Neutrophil (primary cell): Measurements from ENCODE around the gene JMJD7.

Experiments
- H3K27ac ChIP-seq: fragments of 200-600 bp; sonication (generic); 2 replicates; pipeline ENCODE4 v1.5.1; 2016; ENCODE audit warnings: mild to moderate bottlenecking, moderate library complexity
- H3K27me3 ChIP-seq: fragments of 200-600 bp; sonication (generic); 2 replicates; pipeline ENCODE4 v1.6.0; 2016; ENCODE audit warnings: mild to moderate bottlenecking
- H3K36me3 ChIP-seq: fragments of 200-600 bp; sonication (generic); 2 replicates; pipeline ENCODE4 v1.5.1; 2017
- H3K4me1 ChIP-seq, 2 experiments: fragments of 200-600 bp in 1 of 2; sonication (generic) in 1 of 2; 1 replicate in 1 of 2; 2 replicates in 1 of 2; pipeline versions ENCODE4 v1.5.1 to v1.6.1; 2013 to 2016; ENCODE audit warnings: low read depth in 1 of 2, low read length in 1 of 2, mild to moderate bottlenecking in 1 of 2, moderate library complexity in 1 of 2; ENCODE audit not compliant: control insufficient read depth in 1 of 2, insufficient read depth in 1 of 2
- H3K4me3 ChIP-seq, 2 experiments: fragments of 200-600 bp in 1 of 2; sonication (generic) in 1 of 2; 1 replicate in 1 of 2; 2 replicates in 1 of 2; pipeline ENCODE4 v1.5.1; 2013 to 2016; ENCODE audit warnings: low read depth in 1 of 2, low read length in 1 of 2, mild to moderate bottlenecking in 1 of 2, moderate library complexity in 1 of 2
- H3K9me3 ChIP-seq: fragments of 200-600 bp; sonication (generic); 2 replicates; pipeline ENCODE4 v1.5.1; 2016
- TF ChIP-seq, protein P1 (sequence below): fragments of 200-600 bp; sonication (generic); IDR thresholded peaks from 2 replicates; pipeline ENCODE4 v1.5.1; 2016; ENCODE audit warnings: antibody characterized with exemption

Gene JMJD7

GRCh38 chr15:41881920-41882688, 54.2 kb downstream of the JMJD7 start:
- Histone ChIP-seq H3K9me3 (no peaks in the 10 kb centered on the region), H3K4me1 (peaks cover 0 to 6% of the 10 kb centered on the region in 2 experiments), H3K36me3 (no peaks in the 10 kb centered on the region), H3K27me3 (peaks cover 45% of the 10 kb centered on the region), H3K27ac (no peak overlapping the region), H3K4me3 (no peak overlapping the region)
- TF ChIP-seq, protein P1, sequence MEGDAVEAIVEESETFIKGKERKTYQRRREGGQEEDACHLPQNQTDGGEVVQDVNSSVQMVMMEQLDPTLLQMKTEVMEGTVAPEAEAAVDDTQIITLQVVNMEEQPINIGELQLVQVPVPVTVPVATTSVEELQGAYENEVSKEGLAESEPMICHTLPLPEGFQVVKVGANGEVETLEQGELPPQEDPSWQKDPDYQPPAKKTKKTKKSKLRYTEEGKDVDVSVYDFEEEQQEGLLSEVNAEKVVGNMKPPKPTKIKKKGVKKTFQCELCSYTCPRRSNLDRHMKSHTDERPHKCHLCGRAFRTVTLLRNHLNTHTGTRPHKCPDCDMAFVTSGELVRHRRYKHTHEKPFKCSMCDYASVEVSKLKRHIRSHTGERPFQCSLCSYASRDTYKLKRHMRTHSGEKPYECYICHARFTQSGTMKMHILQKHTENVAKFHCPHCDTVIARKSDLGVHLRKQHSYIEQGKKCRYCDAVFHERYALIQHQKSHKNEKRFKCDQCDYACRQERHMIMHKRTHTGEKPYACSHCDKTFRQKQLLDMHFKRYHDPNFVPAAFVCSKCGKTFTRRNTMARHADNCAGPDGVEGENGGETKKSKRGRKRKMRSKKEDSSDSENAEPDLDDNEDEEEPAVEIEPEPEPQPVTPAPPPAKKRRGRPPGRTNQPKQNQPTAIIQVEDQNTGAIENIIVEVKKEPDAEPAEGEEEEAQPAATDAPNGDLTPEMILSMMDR = no peak

GRCh38 chr15:41882689-41883483, 55.0 kb downstream of the JMJD7 start:
- Histone ChIP-seq H3K4me1 (peaks cover 0 to 6% of the 10 kb centered on the region in 2 experiments), H3K27ac (no peak overlapping the region), H3K36me3 (no peaks in the 10 kb centered on the region), H3K27me3 (peaks cover 45% of the 10 kb centered on the region), H3K4me3 (no peak overlapping the region), H3K9me3 (no peaks in the 10 kb centered on the region)
- TF ChIP-seq, protein P1 = no peak

DNA sequence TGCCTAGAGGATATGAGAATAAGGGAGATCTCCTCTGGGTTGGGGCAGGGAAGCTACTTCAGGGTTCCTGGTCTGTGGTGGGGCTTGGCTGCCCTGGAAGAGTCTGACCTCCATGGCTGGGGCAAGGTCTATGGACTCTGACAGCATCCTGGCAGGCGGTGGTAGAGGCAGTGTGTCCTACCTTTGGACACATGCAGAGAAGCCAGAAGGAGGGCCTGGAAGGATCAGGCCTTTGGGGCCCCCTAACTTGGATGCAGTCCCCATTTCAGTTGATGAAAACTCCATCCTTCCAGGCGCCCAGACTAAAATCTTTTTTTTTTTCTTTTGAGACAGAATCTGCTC, 55.6 kb downstream of the JMJD7 start:
- H3K4me1 ChIP-seq = peaks cover 0 to 6% of the 10 kb centered on the region in 2 experiments
- TF ChIP-seq, protein P1 = no peak
- peaks cover 45% of the 10 kb centered on the region for H3K27me3 ChIP-seq
- no peak overlapping the region for H3K27ac ChIP-seq
- no peaks in the 10 kb centered on the region for H3K36me3 ChIP-seq
- H3K9me3 ChIP-seq = no peaks in the 10 kb centered on the region
- no peak overlapping the region for H3K4me3 ChIP-seq

DNA sequence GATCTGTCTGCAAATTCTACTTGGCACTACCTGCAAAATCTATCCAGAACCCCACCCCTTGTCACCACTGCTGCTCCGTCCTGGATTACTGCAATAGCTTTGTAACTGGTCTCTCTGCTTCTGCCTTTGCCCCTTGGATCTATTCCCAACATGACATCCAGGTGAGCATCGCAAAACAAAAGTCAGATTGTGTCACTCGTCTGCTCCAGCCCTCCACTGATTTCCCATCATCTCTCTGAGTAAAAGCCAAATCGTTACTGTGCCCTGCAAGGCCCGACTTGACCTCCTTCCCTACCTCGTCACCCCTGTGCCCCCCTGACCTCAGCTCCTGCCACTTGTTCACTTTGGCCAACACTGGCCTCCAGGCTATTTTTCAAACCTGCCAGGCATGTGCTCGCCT, 56.6 kb downstream of the JMJD7 start:
- H3K4me3 ChIP-seq = no peak overlapping the region
- H3K36me3 ChIP-seq = no peaks in the 10 kb centered on the region
- H3K9me3 ChIP-seq = no peaks in the 10 kb centered on the region
- H3K27ac ChIP-seq = no peak overlapping the region
- H3K4me1 ChIP-seq = peaks cover 0 to 6% of the 10 kb centered on the region in 2 experiments
- TF ChIP-seq, protein P1 = no peak
- H3K27me3 ChIP-seq = peaks cover 41% of the 10 kb centered on the region

- Histone ChIP-seq H3K9me3 (no peaks in the 10 kb centered on the region), H3K27ac (no peak overlapping the region), H3K4me1 (peaks cover 0 to 6% of the 10 kb centered on the region in 2 experiments), H3K36me3 (no peaks in the 10 kb centered on the region), H3K27me3 (peaks cover 33% of the 10 kb centered on the region), H3K4me3 (no peak overlapping the region)
- TF ChIP-seq, protein P1 = no peak
Measured at GRCh38 chr15:41885321-41885720, 57.4 kb downstream of the JMJD7 start.
